Smooth muscle cell (in vitro differentiated cells): ENCODE measurements around the gene SYCN. TPM values are rescaled to one million over a fixed set of nuclear protein-coding genes. Genes with fewer than 3 reads are reported as not detected.

Experiments used
- polyA plus RNA-seq: library from polyadenylated mRNA; unstranded; fragments of >200 nt; fragmentation: Nextera tagmentation; extraction: Ambion mirVana; gene quantifications from 2 replicates; pipeline ENCODE4 v1.2.1, GENCODE V29; 2016
- total RNA-seq: library from RNA; depleted of rRNA; stranded (reverse); fragments of >200 nt; gene quantifications from 2 replicates; pipeline ENCODE4 v1.2.3, GENCODE V29; 2014

Gene SYCN
- total and polyA plus RNA-seq, 2 experiments from 2014 or later: not detected

Other genes with a start within 250 kb of the SYCN start
- 8.2 and 11.5 TPM in 2 replicates for gene FBXO17, start 228.5 kb downstream of the SYCN start, total RNA-seq
- 17.9 and 21.7 TPM in 2 replicates for gene FBXO17, start 228.5 kb downstream of the SYCN start, polyA plus RNA-seq
- 1.9 and 5.3 TPM in 2 replicates for gene FBXO27, start 171.7 kb downstream of the SYCN start, total RNA-seq
- 2.8 and 5.4 TPM in 2 replicates for gene FBXO27, start 171.7 kb downstream of the SYCN start, polyA plus RNA-seq
- 0.22 and 2.2 TPM in 2 replicates for gene ACP7, start 119.9 kb downstream of the SYCN start, total RNA-seq
- gene ACP7, start 119.9 kb downstream of the SYCN start, polyA plus RNA-seq: not detected in 2 replicates
- 9.7 and 11.8 TPM in 2 replicates for gene PAK4, start 78.5 kb downstream of the SYCN start, total RNA-seq
- 19.1 and 19.9 TPM in 2 replicates for gene PAK4, start 78.5 kb downstream of the SYCN start, polyA plus RNA-seq
- 2.2 and 4.0 TPM in 2 replicates for gene NCCRP1, start 7.3 kb downstream of the SYCN start, total RNA-seq
- 1.5 TPM in 2 replicates for gene NCCRP1, start 7.3 kb downstream of the SYCN start, polyA plus RNA-seq
- not detected in 2 replicates for gene IFNL3, start 40.7 kb upstream of the SYCN start, total RNA-seq
- 0.34 TPM in 1 of 2 replicates, not detected in the other for gene IFNL3, start 40.7 kb upstream of the SYCN start, polyA plus RNA-seq
- not detected in 2 replicates for gene IFNL4, start 44.6 kb upstream of the SYCN start, total RNA-seq
- gene IFNL4, start 44.6 kb upstream of the SYCN start, polyA plus RNA-seq: 0.15 TPM in 1 of 2 replicates, not detected in the other
- not detected in 2 replicates for gene IFNL2, start 64.1 kb upstream of the SYCN start, total RNA-seq
- gene IFNL2, start 64.1 kb upstream of the SYCN start, polyA plus RNA-seq: not detected in 2 replicates
- gene IFNL1, start 92.1 kb upstream of the SYCN start, total RNA-seq: not detected in 2 replicates
- gene IFNL1, start 92.1 kb upstream of the SYCN start, polyA plus RNA-seq: not detected in 2 replicates
- 0.36 and 0.76 TPM in 2 replicates for gene LRFN1, start 116.6 kb upstream of the SYCN start, total RNA-seq
- gene LRFN1, start 116.6 kb upstream of the SYCN start, polyA plus RNA-seq: 2.1 and 3.2 TPM in 2 replicates
- gene GMFG, start 131.8 kb upstream of the SYCN start, total RNA-seq: not detected in 2 replicates
- gene GMFG, start 131.8 kb upstream of the SYCN start, polyA plus RNA-seq: 0.37 TPM in 1 of 2 replicates, not detected in the other
- gene SAMD4B, start 138.2 kb upstream of the SYCN start, total RNA-seq: 37.1 and 58.3 TPM in 2 replicates
- 61.8 and 81.9 TPM in 2 replicates for gene SAMD4B, start 138.2 kb upstream of the SYCN start, polyA plus RNA-seq
- 27.8 and 29.8 TPM in 2 replicates for gene PAF1, start 186.8 kb upstream of the SYCN start, total RNA-seq
- 35.8 and 42.7 TPM in 2 replicates for gene PAF1, start 186.8 kb upstream of the SYCN start, polyA plus RNA-seq
- gene MED29, start 187.1 kb upstream of the SYCN start, total RNA-seq: 23.0 and 23.8 TPM in 2 replicates
- 36.3 and 37.7 TPM in 2 replicates for gene MED29, start 187.1 kb upstream of the SYCN start, polyA plus RNA-seq
- gene ZFP36, start 202.6 kb upstream of the SYCN start, total RNA-seq: 31.5 and 44.7 TPM in 2 replicates
- 281 and 303 TPM in 2 replicates for gene ZFP36, start 202.6 kb upstream of the SYCN start, polyA plus RNA-seq
- 16.3 and 42.2 TPM in 2 replicates for gene PLEKHG2, start 208.4 kb upstream of the SYCN start, total RNA-seq
- 33.0 and 51.9 TPM in 2 replicates for gene PLEKHG2, start 208.4 kb upstream of the SYCN start, polyA plus RNA-seq
- 82.2 and 97.1 TPM in 2 replicates for gene RPS16, start 231.7 kb upstream of the SYCN start, total RNA-seq
- gene RPS16, start 231.7 kb upstream of the SYCN start, polyA plus RNA-seq: 539 and 567 TPM in 2 replicates
- gene SUPT5H, start 241.3 kb upstream of the SYCN start, total RNA-seq: 41.0 and 44.9 TPM in 2 replicates
- gene SUPT5H, start 241.3 kb upstream of the SYCN start, polyA plus RNA-seq: 134 and 139 TPM in 2 replicates